ENCODE results near the gene HDAC4. TPM values are rescaled to one million over a fixed set of nuclear protein-coding genes. Genes with fewer than 3 reads are reported as not detected.

Gene HDAC4
- total RNA-seq, 4 donors from 2014 or later: 12.9 to 91.6 (median 39.8) TPM

DNA sequence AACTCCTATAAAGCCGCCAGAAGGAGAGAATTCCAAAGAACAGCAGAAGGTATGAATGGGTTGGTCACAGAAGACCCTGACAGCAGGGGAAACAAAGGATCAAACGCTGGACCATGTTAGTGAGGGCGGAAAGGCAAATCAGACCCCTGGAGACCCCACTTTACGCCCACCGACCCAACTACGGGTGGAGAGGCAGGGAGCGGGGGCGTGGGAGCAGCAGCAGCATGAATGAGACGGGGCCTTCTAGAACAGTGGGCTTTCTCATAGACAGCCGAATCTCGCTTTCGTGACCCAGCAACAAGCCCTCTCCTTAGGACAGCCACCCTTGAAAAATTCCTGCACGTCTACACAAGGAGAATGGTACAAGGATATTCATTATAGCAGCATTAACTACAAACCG is 191.0 kb downstream of the HDAC4 start:
- DNase-seq: no peak
- H3K27ac ChIP-seq: no peak overlapping the region
- no peak overlapping the region for H3K4me3 ChIP-seq (replicated peaks in 1 of 3)
- intact Hi-C loops (cut with DNase I): no loop called here
- no peaks in the 10 kb centered on the region for H3K9me3 ChIP-seq
- H3K36me3 ChIP-seq: no peaks in the 10 kb centered on the region
- H3K27me3 ChIP-seq: no peaks in the 10 kb centered on the region
- TF ChIP-seq, protein P1, sequence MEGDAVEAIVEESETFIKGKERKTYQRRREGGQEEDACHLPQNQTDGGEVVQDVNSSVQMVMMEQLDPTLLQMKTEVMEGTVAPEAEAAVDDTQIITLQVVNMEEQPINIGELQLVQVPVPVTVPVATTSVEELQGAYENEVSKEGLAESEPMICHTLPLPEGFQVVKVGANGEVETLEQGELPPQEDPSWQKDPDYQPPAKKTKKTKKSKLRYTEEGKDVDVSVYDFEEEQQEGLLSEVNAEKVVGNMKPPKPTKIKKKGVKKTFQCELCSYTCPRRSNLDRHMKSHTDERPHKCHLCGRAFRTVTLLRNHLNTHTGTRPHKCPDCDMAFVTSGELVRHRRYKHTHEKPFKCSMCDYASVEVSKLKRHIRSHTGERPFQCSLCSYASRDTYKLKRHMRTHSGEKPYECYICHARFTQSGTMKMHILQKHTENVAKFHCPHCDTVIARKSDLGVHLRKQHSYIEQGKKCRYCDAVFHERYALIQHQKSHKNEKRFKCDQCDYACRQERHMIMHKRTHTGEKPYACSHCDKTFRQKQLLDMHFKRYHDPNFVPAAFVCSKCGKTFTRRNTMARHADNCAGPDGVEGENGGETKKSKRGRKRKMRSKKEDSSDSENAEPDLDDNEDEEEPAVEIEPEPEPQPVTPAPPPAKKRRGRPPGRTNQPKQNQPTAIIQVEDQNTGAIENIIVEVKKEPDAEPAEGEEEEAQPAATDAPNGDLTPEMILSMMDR (IDR thresholded peaks at IDR 0.05): no peak
- TF ChIP-seq POLR2A (IDR thresholded peaks at IDR 0.05): no peak
- 94 to 96% methylated on average over 14 of the region's 14 CpGs for WGBS, 2 donors
- peaks cover 0 to 10% of the 10 kb centered on the region in 2 donors for H3K4me1 ChIP-seq

DNA sequence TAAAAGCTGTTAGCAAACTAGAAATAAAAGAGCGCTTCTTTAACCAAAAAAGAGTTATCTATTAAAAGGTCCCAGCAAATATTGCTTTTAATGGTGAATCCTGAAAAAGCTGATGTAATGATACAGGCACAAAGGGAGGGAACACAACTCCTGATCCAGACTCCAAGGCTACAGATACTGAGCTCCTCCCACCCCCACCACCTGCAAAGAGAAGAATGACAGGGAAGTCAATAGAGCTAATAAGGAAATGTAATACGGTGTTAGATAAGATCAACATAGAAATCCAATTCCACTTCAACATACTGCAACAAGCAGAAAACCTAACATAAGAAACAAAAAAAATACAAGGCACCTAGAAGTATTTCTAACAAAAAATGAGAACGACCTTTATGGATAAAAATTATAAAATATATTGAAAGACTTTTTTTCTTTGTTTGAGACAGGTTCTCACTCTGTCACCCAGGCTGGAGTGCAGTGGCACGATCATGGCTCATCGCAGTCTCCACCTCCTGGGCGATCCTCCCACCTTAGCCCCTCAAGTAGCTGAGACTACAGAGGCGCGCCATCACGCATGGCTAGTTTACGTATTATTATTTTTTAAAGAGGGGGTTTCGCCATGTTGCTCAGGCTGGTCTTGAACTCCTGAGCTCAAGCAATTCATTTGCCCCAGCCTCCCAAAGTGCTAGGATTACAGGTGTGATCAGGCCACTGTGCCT is 192.2 kb downstream of the HDAC4 start:
- no peaks in the 10 kb centered on the region for H3K27me3 ChIP-seq
- H3K9me3 ChIP-seq: no peaks in the 10 kb centered on the region
- TF ChIP-seq POLR2A (IDR thresholded peaks at IDR 0.05): no peak
- TF ChIP-seq, protein P1 (IDR thresholded peaks at IDR 0.05): no peak
- WGBS, 2 donors: 89% methylated on average over 11 of the region's 11 CpGs
- H3K4me3 ChIP-seq (replicated peaks in 1 of 3): no peak overlapping the region
- no peaks in the 10 kb centered on the region for H3K36me3 ChIP-seq
- H3K27ac ChIP-seq: no peak overlapping the region
- peaks cover 0 to 10% of the 10 kb centered on the region in 2 donors for H3K4me1 ChIP-seq
- DNase-seq: no peak
- intact Hi-C loops (cut with DNase I): no loop called here

DNA sequence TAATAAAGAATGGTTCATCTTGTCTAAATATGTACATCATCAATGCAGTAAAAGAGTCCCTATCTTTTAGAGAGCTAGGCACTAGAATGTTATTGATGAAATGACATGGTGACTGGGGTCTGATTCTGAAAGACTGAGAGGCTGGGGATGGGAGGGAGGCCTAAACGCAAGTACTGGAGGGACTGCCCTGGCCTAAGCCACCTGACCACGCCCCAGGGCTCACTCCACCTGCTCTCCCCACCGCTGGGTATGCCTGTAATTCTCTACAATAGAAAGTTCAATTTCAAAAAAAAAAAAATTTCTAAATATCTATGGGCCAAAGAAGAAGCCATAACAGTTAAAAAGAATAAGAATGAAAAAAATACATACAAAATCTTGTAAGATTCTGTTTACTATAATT is 194.0 kb downstream of the HDAC4 start:
- TF ChIP-seq, protein P1 (IDR thresholded peaks at IDR 0.05): no peak
- no peak for TF ChIP-seq POLR2A (IDR thresholded peaks at IDR 0.05)
- H3K27ac ChIP-seq: no peak overlapping the region
- no peaks in the 10 kb centered on the region for H3K36me3 ChIP-seq
- DNase-seq: no peak
- no peaks in the 10 kb centered on the region for H3K9me3 ChIP-seq
- intact Hi-C loops (cut with DNase I): no loop called here
- peaks cover 0 to 2% of the 10 kb centered on the region in 2 donors for H3K4me1 ChIP-seq
- H3K4me3 ChIP-seq (replicated peaks in 1 of 3): no peak overlapping the region
- WGBS, 2 donors: 94 to 96% methylated on average over 3 of the region's 3 CpGs
- no peaks in the 10 kb centered on the region for H3K27me3 ChIP-seq

DNA sequence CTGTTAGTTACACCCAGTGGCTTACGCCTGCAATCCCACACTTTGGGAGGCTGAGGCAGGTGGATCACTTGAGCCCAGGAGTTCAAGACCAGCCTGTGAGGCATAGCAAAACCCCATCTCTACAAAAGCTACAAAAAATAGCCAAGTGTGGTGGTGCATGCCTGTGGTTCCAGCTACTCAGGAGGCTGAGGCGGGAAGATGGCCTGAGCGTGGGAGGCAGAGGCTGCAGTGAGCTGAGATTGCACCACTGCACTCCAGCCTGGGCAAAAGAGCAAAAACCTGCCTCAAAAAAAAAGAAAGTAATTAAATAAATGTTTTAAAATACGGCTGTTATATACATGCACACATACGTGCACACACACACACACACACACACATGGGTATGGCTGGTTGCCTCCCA is 194.8 kb downstream of the HDAC4 start:
- peaks cover 0 to 10% of the 10 kb centered on the region in 2 donors for H3K4me1 ChIP-seq
- intact Hi-C loops (cut with DNase I): no loop called here
- no peak for TF ChIP-seq POLR2A (IDR thresholded peaks at IDR 0.05)
- TF ChIP-seq, protein P1 (IDR thresholded peaks at IDR 0.05): no peak
- H3K36me3 ChIP-seq: no peaks in the 10 kb centered on the region
- 97 to 98% methylated on average over 5 of the region's 5 CpGs for WGBS, 2 donors
- no peaks in the 10 kb centered on the region for H3K27me3 ChIP-seq
- H3K9me3 ChIP-seq: no peaks in the 10 kb centered on the region
- no peak for DNase-seq
- no peak overlapping the region for H3K27ac ChIP-seq
- H3K4me3 ChIP-seq (replicated peaks in 1 of 3): no peak overlapping the region

DNA sequence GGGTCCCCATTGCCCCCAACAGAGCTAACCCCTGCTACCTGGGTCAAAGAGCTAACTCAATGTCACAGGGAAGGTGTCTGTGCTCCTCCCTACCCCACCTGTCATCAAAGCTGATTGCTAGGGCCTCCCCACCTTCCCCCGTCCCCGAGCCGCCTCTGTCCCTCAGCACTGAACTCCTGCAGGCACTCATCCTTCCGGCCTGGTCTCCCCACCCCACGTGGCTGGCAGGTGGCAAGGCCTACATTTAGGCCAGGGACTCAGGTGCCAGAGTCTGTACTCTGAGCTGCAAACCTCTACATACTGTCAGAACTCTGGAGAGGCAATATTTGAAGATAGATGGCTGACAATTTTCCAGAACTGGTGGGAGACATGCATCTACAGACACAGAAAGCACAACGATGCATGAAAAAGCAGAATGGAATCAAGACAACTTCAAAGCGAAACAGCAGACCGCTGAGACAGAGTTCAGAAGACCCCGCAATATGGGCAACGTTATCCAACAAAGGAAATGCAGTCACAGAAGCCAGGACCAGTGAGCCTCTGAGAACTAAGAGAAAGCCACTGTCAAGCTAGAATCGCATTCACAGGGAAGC is 195.8 kb downstream of the HDAC4 start:
- no peaks in the 10 kb centered on the region for H3K27me3 ChIP-seq
- DNase-seq: no peak
- intact Hi-C loops (cut with DNase I): no loop called here
- no peak overlapping the region for H3K27ac ChIP-seq
- no peak overlapping the region for H3K4me3 ChIP-seq (replicated peaks in 1 of 3)
- no peak for TF ChIP-seq POLR2A (IDR thresholded peaks at IDR 0.05)
- TF ChIP-seq, protein P1 (IDR thresholded peaks at IDR 0.05): no peak
- 75 to 83% methylated on average over 11 of the region's 11 CpGs for WGBS, 2 donors
- no peaks in the 10 kb centered on the region for H3K36me3 ChIP-seq
- peaks cover 0 to 10% of the 10 kb centered on the region in 2 donors for H3K4me1 ChIP-seq
- H3K9me3 ChIP-seq: no peaks in the 10 kb centered on the region
